Measurements from ENCODE around the gene KLHL40. TPM values are rescaled to one million over a fixed set of nuclear protein-coding genes. Genes with fewer than 3 reads are reported as not detected.

KLHL40 gene
- total RNA-seq, 4 donors from 2014 or later, result not detected

DNA sequence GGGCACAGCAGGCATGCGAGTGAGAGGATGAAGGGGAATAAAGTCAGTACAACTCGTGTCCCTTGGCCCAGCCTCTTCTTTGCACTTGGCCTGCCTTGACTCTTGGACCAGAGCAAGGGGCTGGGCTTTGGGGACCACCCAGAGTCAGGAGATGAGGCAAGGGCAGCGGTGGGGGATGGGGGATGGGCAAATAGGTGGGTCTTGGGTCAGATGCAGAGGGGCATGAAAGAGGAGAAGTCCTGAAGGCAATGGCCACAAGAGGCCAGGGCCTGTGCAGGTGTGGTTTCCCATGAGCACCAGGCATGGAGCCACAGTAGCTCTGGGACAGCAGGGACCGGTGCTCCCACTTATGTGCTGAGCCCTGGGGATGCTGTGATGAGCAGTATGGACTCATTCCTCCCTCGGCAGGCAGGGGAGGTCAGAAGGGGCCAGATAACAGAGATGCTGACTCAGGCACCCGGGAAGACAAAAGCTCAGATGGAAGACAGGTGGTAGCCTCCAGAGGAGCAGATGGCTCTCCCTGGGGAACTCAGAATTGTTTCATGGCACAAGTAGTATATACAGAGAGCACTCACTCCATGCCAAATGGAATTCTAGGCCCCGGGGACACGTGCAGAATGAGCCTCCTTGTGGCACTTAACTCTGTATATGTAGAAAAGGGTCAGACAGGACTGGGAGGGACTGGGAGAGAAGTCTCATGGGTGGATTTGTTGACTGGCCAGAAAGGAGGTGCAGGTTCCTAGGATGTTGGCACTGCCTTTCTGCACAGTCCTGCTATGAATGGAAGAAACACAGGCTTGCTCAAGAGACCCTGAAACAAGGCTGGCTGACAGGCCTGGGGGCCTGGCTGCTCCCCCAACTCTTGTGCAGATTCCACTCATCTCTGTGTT lies 17.6 kb upstream of the KLHL40 start:
- no peaks in the 10 kb centered on the region for H3K4me1 ChIP-seq
- H3K9me3 ChIP-seq, result no peaks in the 10 kb centered on the region
- no peak overlapping the region for H3K27ac ChIP-seq
- TF ChIP-seq, protein P1, sequence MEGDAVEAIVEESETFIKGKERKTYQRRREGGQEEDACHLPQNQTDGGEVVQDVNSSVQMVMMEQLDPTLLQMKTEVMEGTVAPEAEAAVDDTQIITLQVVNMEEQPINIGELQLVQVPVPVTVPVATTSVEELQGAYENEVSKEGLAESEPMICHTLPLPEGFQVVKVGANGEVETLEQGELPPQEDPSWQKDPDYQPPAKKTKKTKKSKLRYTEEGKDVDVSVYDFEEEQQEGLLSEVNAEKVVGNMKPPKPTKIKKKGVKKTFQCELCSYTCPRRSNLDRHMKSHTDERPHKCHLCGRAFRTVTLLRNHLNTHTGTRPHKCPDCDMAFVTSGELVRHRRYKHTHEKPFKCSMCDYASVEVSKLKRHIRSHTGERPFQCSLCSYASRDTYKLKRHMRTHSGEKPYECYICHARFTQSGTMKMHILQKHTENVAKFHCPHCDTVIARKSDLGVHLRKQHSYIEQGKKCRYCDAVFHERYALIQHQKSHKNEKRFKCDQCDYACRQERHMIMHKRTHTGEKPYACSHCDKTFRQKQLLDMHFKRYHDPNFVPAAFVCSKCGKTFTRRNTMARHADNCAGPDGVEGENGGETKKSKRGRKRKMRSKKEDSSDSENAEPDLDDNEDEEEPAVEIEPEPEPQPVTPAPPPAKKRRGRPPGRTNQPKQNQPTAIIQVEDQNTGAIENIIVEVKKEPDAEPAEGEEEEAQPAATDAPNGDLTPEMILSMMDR (IDR thresholded peaks at IDR 0.05), result no peak
- no peak for TF ChIP-seq POLR2A (IDR thresholded peaks at IDR 0.05)
- no peak for DNase-seq
- intact Hi-C loops (cut with DNase I), result no loop called here
- H3K4me3 ChIP-seq (replicated peaks in 1 of 3), result no peak overlapping the region
- H3K36me3 ChIP-seq, result no peaks in the 10 kb centered on the region
- 44 to 47% methylated on average over 8 of the region's 8 CpGs for WGBS, 2 donors
- H3K27me3 ChIP-seq, result no peaks in the 10 kb centered on the region

DNA sequence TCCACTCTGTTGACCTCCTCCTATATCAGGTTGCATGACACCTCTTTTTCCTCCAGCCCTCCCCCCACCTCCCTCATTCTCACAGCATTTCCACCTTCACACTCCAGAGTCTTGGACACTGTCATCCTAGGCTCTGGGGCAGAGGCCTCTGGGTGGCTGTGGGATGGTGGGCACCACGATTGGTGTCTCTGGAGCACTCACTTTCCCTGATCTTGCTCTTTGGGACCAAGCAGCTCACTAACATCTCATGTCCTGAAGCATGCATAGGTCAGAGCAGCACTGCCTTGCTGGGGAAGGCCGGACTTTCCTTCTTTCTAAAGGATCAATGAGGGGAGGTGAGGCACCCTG lies 16.9 kb upstream of the KLHL40 start:
- H3K36me3 ChIP-seq, result no peaks in the 10 kb centered on the region
- WGBS, 2 donors, result 75 to 85% methylated on average over 1 to 2 of the region's 2 CpGs
- H3K4me3 ChIP-seq (replicated peaks in 1 of 3), result no peak overlapping the region
- no peaks in the 10 kb centered on the region for H3K9me3 ChIP-seq
- H3K4me1 ChIP-seq, result no peaks in the 10 kb centered on the region
- no peaks in the 10 kb centered on the region for H3K27me3 ChIP-seq
- no peak overlapping the region for H3K27ac ChIP-seq
- intact Hi-C loops (cut with DNase I), result no loop called here
- no peak for DNase-seq
- TF ChIP-seq, protein P1 (IDR thresholded peaks at IDR 0.05), result no peak
- TF ChIP-seq POLR2A (IDR thresholded peaks at IDR 0.05), result no peak

DNA sequence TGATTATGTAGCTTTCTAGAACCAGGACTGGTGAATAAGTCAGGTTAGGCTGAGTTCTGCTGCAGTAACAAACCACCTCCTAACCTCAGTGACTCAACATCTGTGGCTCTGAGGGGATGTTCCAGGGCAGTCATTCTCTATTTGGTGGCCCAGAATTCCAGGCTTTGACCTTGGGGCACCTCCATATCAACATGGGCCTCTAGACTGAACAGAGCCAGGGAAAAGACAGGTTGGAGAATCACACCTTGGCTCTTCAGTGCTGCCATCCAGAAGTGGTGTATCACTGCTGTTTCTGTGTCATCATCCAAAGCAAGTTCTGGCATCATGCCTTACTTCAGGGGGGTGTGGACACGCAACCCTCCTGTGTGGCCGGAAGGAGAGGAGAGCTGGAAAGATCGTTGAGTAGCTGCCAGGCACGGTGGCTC lies 16.5 kb upstream of the KLHL40 start:
- Histone ChIP-seq H3K27me3 (no peaks in the 10 kb centered on the region), H3K4me1 (no peaks in the 10 kb centered on the region), H3K27ac (no peak overlapping the region), H3K36me3 (no peaks in the 10 kb centered on the region), H3K4me3 (replicated peaks in 1 of 3) (no peak overlapping the region), H3K9me3 (no peaks in the 10 kb centered on the region)
- no peak for TF ChIP-seq POLR2A (IDR thresholded peaks at IDR 0.05)
- TF ChIP-seq, protein P1 (IDR thresholded peaks at IDR 0.05), result no peak
- 60 to 72% methylated on average over 4 of the region's 4 CpGs for WGBS, 2 donors
- no peak for DNase-seq
- intact Hi-C loops (cut with DNase I), result no loop called here

DNA sequence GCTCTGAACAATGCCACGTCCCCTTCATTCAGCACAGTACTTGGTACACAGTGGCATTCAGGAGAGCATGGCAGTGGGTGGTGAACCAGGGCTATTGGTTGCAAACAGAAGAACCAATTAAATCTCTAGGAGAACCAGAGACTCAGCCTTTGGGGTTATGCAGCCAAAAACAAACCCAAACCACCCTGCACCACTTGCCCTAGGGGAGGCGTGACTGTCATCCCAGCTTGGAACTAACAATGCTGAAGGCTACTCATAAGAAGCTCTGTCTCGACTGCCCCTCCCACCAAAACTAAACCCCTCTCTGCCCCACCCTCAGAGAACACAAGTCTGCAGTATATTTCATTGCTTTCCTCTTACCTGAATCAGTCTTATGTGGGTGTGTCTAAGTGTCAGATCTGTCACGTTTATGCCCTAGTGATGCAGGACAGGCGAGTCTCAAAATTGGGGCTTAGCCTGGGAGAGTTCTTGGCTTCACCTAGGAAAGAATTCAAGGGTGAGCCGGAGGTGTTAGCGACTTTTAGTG lies 15.2 kb upstream of the KLHL40 start:
- Histone ChIP-seq H3K27me3 (no peaks in the 10 kb centered on the region), H3K4me1 (no peaks in the 10 kb centered on the region), H3K4me3 (replicated peaks in 1 of 3) (no peak overlapping the region), H3K9me3 (no peaks in the 10 kb centered on the region), H3K36me3 (no peaks in the 10 kb centered on the region), H3K27ac (no peak overlapping the region)
- intact Hi-C loops (cut with DNase I), result no loop called here
- TF ChIP-seq POLR2A (IDR thresholded peaks at IDR 0.05), result no peak
- TF ChIP-seq, protein P1 (IDR thresholded peaks at IDR 0.05), result no peak
- DNase-seq, result no peak
- 83 to 90% methylated on average over 7 of the region's 7 CpGs for WGBS, 2 donors

DNA sequence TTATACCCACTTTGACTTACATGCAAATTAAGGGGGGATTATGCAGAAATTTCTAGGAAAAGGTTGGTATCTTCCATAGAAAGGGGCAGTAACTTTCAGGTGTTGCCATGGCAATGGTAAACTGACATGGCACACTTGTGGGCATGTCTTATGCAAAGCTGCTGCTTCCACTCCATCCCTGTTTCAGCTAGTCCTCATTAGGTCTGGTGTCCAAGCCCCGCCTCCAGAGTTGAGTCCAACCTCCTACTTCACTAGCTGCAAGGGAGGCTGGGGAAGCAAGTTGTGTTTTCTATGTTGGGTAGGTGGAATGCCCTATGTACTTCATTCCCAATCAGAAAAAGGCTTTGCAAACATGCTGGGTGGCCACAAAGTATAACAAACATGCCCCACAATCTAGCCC lies 14.7 kb upstream of the KLHL40 start:
- Histone ChIP-seq H3K27me3 (no peaks in the 10 kb centered on the region), H3K9me3 (no peaks in the 10 kb centered on the region), H3K4me3 (replicated peaks in 1 of 3) (no peak overlapping the region), H3K36me3 (no peaks in the 10 kb centered on the region), H3K4me1 (no peaks in the 10 kb centered on the region), H3K27ac (no peak overlapping the region)
- WGBS, 2 donors, result 92 to 100% methylated on average over 1 of the region's 1 CpG
- TF ChIP-seq POLR2A (IDR thresholded peaks at IDR 0.05), result no peak
- TF ChIP-seq, protein P1 (IDR thresholded peaks at IDR 0.05), result no peak
- DNase-seq, result no peak
- intact Hi-C loops (cut with DNase I), result no loop called here

All from thyroid gland (tissue), 4 donors.